Nephron progenitor cell (in vitro differentiated cells): Measurements from ENCODE around the gene PIP5K1B.
A peak's percentile ranks its signal among the peaks of the same experiment; 100 is the strongest.

ENCODE experiments used
- DNase-seq: peaks from one replicate; pipeline ENCODE4 v3.0.0; 2021
- H3K27ac Mint-ChIP-seq: 2 replicates; pipeline ENCODE4 v1.8.0; 2021; ENCODE audit warnings: mild to moderate bottlenecking, moderate library complexity, mixed read lengths
- H3K27me3 Mint-ChIP-seq: 2 replicates; pipeline ENCODE4 v1.8.0; 2021; ENCODE audit warnings: mild to moderate bottlenecking, low read depth, mixed read lengths; ENCODE audit not compliant: poor library complexity
- H3K36me3 Mint-ChIP-seq: 2 replicates; pipeline ENCODE4 v1.8.0; 2021; ENCODE audit warnings: low read depth, mixed read lengths
- H3K4me1 Mint-ChIP-seq: 2 replicates; pipeline ENCODE4 v1.8.0; 2021; ENCODE audit warnings: mixed read lengths
- H3K4me3 Mint-ChIP-seq: 2 replicates; pipeline ENCODE4 v1.8.0; 2021; ENCODE audit warnings: mild to moderate bottlenecking, moderate library complexity, mixed read lengths
- H3K9me3 Mint-ChIP-seq: 2 replicates; pipeline ENCODE4 v1.8.0; 2021; ENCODE audit warnings: mild to moderate bottlenecking, moderate library complexity, mixed read lengths
- TF ChIP-seq, protein P1 (sequence below): fragments of 200-600 bp; sonication (generic); IDR thresholded peaks from 2 replicates; pipeline ENCODE4 v1.5.0; 2021; ENCODE audit warnings: antibody characterized with exemption

The PIP5K1B gene

DNA sequence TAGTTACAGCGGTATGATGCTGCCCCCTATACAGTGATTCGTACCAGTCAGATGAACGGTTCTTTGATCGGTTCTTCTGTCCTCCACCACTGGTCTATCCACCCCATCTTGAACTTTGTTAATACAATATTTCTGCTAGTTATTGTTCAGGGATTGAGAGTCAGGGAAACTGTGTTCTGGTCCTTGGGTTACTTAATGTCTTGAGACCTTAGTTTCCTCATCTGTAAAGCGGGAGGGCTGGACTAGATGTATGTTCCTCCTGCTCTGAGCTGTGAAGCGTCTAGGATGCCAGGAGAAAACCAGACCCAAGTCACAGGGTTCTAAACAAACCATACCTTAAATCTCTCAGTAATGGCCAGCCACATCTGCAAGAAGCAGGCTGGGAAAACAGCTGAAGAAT lies 1.4 kb upstream of the PIP5K1B start:
- TF ChIP-seq, protein P1, sequence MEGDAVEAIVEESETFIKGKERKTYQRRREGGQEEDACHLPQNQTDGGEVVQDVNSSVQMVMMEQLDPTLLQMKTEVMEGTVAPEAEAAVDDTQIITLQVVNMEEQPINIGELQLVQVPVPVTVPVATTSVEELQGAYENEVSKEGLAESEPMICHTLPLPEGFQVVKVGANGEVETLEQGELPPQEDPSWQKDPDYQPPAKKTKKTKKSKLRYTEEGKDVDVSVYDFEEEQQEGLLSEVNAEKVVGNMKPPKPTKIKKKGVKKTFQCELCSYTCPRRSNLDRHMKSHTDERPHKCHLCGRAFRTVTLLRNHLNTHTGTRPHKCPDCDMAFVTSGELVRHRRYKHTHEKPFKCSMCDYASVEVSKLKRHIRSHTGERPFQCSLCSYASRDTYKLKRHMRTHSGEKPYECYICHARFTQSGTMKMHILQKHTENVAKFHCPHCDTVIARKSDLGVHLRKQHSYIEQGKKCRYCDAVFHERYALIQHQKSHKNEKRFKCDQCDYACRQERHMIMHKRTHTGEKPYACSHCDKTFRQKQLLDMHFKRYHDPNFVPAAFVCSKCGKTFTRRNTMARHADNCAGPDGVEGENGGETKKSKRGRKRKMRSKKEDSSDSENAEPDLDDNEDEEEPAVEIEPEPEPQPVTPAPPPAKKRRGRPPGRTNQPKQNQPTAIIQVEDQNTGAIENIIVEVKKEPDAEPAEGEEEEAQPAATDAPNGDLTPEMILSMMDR = no peak
- Mint-ChIP-seq H3K27me3 (peaks cover 58% of the 10 kb centered on the region), H3K4me3 (peak overlapping the region; percentile 85)

DNA sequence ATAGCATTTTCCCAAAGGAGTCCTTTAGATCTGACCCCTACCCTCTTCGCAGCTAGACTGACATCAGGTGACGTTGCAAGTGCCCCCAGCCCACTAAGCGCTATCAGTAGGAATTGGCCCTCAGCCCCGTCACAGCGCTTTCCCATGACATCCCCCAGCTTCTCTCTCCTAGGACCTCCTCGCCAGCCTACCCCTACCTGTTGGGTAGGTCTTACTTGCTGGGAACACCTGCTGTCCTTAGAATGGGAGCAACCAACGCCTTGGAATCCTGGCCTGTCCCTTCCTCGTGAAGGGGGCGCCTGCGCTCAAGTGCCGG lies 584 bp upstream of the PIP5K1B start:
- Mint-ChIP-seq H3K36me3 (no peaks in the 10 kb centered on the region), H3K27ac (no peak overlapping the region), H3K27me3 (peaks cover 60% of the 10 kb centered on the region), H3K4me3 (peak overlapping the region; percentile 85), H3K4me1 (peaks cover 25% of the 10 kb centered on the region), H3K9me3 (no peaks in the 10 kb centered on the region)
- TF ChIP-seq, protein P1 = no peak
- no peak for DNase-seq

More for the DNA sequence above, 1.4 kb upstream of the PIP5K1B start:
- no peaks in the 10 kb centered on the region for H3K9me3 Mint-ChIP-seq
- H3K4me1 Mint-ChIP-seq = peaks cover 25% of the 10 kb centered on the region
- DNase-seq = no peak
- H3K36me3 Mint-ChIP-seq = no peaks in the 10 kb centered on the region
- no peak overlapping the region for H3K27ac Mint-ChIP-seq

DNA sequence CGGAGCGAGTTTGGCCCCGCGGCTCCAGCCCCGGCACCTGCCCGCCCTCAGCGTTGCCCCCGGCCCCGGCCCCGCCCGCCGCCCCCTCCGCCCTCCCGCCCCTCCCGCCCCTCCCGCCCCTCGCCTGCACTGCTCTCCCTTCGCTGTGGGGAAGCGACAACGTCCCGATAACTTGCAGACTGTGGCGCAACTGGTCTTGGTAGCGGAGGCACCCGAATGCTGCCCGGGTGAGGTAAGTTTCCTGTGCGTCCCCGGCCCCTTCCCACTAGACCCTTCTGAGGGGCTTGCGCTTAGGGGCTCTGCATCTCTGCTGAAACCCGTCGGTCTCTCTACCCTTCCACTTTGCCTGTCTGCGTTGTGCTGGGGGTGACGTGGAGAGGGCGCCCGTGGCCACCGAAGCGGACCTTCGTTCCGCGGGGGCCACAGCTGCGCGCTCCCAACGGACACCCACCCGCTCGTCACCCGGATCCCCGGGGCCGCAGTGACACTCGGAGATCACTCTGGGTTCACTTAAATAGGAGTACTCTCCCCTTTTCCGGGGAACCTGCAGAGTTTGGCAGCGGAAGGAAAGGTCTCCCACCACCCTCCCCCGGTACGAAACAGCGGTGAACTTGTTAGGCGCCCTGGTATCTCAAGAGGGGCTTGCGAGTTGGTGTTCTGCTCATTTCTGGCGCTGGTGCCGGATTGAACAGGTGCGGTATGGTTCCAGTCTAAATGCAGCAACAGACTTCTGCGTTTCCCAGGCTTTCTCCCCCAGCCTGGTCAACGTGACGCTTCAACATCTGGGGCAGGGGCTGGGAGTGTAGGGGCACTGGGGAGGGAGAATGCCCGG lies 707 bp downstream of the PIP5K1B start:
- H3K27ac Mint-ChIP-seq = no peak overlapping the region
- peak overlapping the region; percentile 90 for H3K4me3 Mint-ChIP-seq
- DNase-seq = no peak
- no peaks in the 10 kb centered on the region for H3K36me3 Mint-ChIP-seq
- TF ChIP-seq, protein P1 = no peak
- H3K9me3 Mint-ChIP-seq = no peaks in the 10 kb centered on the region
- peaks cover 28% of the 10 kb centered on the region for H3K4me1 Mint-ChIP-seq
- H3K27me3 Mint-ChIP-seq = peaks cover 56% of the 10 kb centered on the region

DNA sequence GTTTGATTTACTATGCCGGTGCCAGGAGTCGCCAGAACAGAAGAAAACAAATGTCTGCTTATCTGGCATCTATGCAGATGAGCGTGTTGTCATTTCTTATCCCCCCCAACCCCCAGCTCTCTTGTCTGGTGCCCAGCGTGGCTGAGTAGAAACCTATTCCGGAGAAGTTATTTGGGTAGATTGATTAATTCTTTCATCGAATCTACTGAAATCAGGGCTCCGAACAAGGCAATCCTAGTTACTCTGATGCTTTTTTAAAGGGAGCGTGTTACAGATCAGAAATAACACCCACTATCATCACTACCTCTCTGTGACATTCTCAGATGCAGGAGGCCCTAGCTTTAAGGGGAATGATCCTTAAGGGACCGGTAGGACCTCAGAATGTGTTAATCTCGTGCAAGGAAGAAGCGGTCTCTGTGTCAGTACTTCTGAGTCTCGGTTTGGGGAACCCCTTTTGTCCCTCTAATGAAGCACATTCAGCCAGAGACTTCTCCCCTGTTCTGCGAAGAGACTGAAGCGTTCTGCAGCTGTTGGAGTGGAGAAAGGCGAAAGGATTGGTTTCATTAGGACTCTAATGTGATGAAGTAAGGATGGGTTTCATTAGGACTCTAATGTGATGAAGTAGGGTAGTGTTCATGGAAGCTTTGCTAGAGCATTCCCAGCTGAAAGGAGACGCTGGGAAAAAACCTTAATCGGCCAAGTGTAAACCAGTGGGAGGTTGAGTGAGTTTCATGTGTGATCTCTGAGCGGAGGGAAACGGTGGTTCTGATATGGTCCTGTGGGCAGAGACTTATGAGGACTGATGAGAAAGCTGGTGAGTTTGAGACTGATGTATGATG lies 1.5 kb downstream of the PIP5K1B start:
- H3K36me3 Mint-ChIP-seq = no peaks in the 10 kb centered on the region
- no peak for DNase-seq
- H3K27ac Mint-ChIP-seq = no peak overlapping the region
- H3K4me3 Mint-ChIP-seq = peak overlapping the region; percentile 90
- no peaks in the 10 kb centered on the region for H3K9me3 Mint-ChIP-seq
- H3K4me1 Mint-ChIP-seq = peaks cover 32% of the 10 kb centered on the region
- TF ChIP-seq, protein P1 = no peak
- H3K27me3 Mint-ChIP-seq = peaks cover 55% of the 10 kb centered on the region

DNA sequence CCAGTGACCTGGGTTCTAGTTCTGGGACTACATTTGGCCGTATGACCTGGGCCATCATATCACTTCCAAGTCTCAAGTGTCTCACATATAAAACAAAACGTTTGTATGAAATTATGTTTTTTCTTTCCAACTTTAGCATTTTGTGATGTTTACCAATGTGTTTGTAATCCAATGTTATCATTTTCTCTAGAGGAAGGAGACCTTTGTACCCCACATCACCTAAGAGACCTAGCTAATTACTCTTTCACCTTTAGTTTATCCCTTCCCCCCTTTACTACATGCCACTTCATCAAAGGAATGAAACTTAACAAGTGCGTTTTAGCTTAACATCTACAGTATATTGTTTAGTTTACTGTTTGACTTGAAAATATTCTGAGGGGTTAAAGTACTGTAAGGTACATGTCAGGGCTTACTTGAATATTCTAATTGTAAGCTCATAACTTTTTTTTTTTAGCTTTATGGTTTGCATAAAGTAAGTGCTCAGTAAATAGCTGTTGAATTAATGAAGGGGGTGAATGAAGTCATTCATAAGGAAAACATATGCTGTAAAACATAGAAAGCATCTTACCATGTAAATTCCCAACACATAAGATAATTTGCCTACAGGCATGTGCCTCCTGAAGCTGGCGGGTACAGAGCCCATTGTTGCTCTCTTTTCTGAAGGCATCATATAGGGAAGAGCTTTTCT lies 2.9 kb downstream of the PIP5K1B start:
- H3K4me1 Mint-ChIP-seq = peaks cover 32% of the 10 kb centered on the region
- no peak for DNase-seq

More for the DNA sequence above, 2.9 kb downstream of the PIP5K1B start:
- Mint-ChIP-seq H3K27me3 (peaks cover 52% of the 10 kb centered on the region), H3K9me3 (no peaks in the 10 kb centered on the region), H3K27ac (no peak overlapping the region), H3K36me3 (no peaks in the 10 kb centered on the region), H3K4me3 (no peak overlapping the region)
- TF ChIP-seq, protein P1 = no peak
